AG10803 (cell line): ENCODE data around the gene GSE1.

ENCODE experiments used
- DNase-seq: peaks from one replicate; pipeline ENCODE4 v3.0.0; 2010; ENCODE audit warnings: low read depth
- H3K4me3 ChIP-seq: 2 replicates; pipeline ENCODE4 v1.5.1; 2011; ENCODE audit warnings: mild to moderate bottlenecking, low read length, control low read depth
- TF ChIP-seq, protein P1 (sequence below): conservative IDR thresholded peaks from 2 replicates; pipeline ENCODE4 v1.5.1; 2011; ENCODE audit warnings: mild to moderate bottlenecking, low read length, control low read depth, inconsistent platforms

The GSE1 gene

GRCh38 chr16:85707528-85708095, 94.5 kb downstream of the GSE1 start:
- DNase-seq: no peak
- TF ChIP-seq, protein P1, sequence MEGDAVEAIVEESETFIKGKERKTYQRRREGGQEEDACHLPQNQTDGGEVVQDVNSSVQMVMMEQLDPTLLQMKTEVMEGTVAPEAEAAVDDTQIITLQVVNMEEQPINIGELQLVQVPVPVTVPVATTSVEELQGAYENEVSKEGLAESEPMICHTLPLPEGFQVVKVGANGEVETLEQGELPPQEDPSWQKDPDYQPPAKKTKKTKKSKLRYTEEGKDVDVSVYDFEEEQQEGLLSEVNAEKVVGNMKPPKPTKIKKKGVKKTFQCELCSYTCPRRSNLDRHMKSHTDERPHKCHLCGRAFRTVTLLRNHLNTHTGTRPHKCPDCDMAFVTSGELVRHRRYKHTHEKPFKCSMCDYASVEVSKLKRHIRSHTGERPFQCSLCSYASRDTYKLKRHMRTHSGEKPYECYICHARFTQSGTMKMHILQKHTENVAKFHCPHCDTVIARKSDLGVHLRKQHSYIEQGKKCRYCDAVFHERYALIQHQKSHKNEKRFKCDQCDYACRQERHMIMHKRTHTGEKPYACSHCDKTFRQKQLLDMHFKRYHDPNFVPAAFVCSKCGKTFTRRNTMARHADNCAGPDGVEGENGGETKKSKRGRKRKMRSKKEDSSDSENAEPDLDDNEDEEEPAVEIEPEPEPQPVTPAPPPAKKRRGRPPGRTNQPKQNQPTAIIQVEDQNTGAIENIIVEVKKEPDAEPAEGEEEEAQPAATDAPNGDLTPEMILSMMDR: no peak

GRCh38 chr16:85708338-85708737, 95.2 kb downstream of the GSE1 start:
- TF ChIP-seq, protein P1: no peak
- DNase-seq: no peak
- no peak overlapping the region for H3K4me3 ChIP-seq

More at GRCh38 chr16:85707528-85708095, 94.5 kb downstream of the GSE1 start:
- no peak overlapping the region for H3K4me3 ChIP-seq

GRCh38 chr16:85709766-85710585, 96.9 kb downstream of the GSE1 start:
- H3K4me3 ChIP-seq: no peak overlapping the region
- TF ChIP-seq, protein P1: no peak
- no peak for DNase-seq

- DNase-seq: no peak
- TF ChIP-seq, protein P1: no peak
- no peak overlapping the region for H3K4me3 ChIP-seq
Measured at GRCh38 chr16:85710732-85711131, 97.6 kb downstream of the GSE1 start.

GRCh38 chr16:85711982-85712587, 99.0 kb downstream of the GSE1 start:
- TF ChIP-seq, protein P1: no peak
- no peak overlapping the region for H3K4me3 ChIP-seq
- no peak for DNase-seq

DNA sequence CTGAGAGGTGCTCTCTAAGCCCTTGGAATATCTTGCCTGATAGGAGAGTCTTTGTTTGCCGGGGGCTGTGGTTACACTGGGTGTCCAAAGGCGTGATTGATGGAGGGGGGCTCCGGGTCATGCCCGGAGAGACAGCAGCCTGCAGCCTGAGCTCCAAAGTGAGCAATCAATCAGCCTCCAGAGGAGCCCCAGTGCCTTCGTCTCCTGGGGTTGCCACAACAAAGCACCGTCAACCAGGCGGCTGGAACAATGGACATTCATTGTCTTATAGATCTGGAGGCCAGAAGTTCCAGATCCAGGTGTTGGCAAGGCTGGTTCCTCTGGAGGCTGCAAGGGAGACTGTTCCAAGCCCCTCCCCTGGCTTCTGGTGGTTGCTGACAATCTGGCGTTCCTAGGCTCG, 99.7 kb downstream of the GSE1 start:
- no peak for DNase-seq
- TF ChIP-seq, protein P1: no peak
- no peak overlapping the region for H3K4me3 ChIP-seq
